ENCODE results near the gene INSL3.
A peak's percentile ranks its signal among the peaks of the same experiment; 100 is the strongest.
"Not testable (repeated sequence)": the region's sequence is repeated elsewhere in the genome, so short reads cannot be mapped to it uniquely, and the experiment has no call there.

INSL3 gene

DNA sequence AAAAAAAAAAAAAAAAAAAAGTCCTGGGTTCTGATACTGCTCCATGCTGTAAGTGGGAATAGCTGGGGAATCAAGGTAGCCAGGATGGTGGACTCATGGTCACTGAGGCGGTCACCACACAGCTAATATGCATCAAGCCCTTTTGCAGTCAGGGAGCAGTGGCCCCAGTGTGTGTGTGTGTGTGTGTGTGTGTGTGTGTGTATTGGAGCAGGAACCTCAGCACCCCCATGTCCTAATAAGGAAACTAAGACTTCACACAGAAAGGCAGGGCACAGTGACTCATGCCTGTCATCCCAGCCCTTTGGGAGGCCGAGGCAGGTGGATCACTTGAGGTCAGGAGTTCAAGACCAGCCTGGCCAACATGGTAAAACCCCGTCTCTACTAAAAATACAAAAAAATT lies 14.4 kb downstream of the INSL3 start:
- H3K36me3 Mint-ChIP-seq = no peaks in the 10 kb centered on the region
- no peak for ATAC-seq
- peaks cover 28% of the 10 kb centered on the region for H3K4me1 Mint-ChIP-seq
- H3K9me3 Mint-ChIP-seq = no peaks in the 10 kb centered on the region
- no peak overlapping the region for H3K4me3 Mint-ChIP-seq
- peaks cover 35% of the 10 kb centered on the region for H3K27me3 Mint-ChIP-seq
- no peak overlapping the region for H3K27ac Mint-ChIP-seq

DNA sequence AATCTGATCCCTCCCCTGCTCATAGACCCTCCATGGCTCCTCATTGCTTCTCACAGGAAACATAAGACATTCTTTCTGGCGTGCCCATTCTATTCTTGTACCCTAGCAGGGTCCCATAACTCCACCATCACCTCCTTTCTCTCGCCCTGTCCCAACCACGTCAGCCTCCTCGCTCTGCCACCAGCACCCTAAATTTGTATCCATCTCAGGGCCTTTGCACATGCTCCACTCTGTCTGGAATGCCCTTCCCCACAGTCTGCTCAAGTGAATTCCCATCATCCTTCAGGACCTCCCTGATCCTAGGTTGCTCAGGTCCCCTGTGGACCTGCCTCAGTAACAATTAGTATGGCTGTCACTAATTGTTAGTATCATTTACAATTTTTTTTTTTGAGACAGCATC lies 15.9 kb downstream of the INSL3 start:
- no peak overlapping the region for H3K27ac Mint-ChIP-seq
- peaks cover 28% of the 10 kb centered on the region for H3K4me1 Mint-ChIP-seq
- no peak overlapping the region for H3K4me3 Mint-ChIP-seq
- no peaks in the 10 kb centered on the region for H3K9me3 Mint-ChIP-seq
- no peaks in the 10 kb centered on the region for H3K36me3 Mint-ChIP-seq
- peaks cover 31% of the 10 kb centered on the region for H3K27me3 Mint-ChIP-seq
- no peak for ATAC-seq

GRCh38 chr19:17803264-17803896 lies 17.9 kb downstream of the INSL3 start:
- Mint-ChIP-seq H3K4me3 (peak overlapping the region; percentile 12), H3K4me1 (peaks cover 26% of the 10 kb centered on the region), H3K9me3 (no peaks in the 10 kb centered on the region), H3K27me3 (peaks cover 22% of the 10 kb centered on the region), H3K36me3 (no peaks in the 10 kb centered on the region), H3K27ac (peak overlapping the region; percentile 48)
- peak; percentile 65 for ATAC-seq

- no peak for ATAC-seq
- no peak overlapping the region for H3K27ac Mint-ChIP-seq
- no peak overlapping the region for H3K4me3 Mint-ChIP-seq
- no peaks in the 10 kb centered on the region for H3K9me3 Mint-ChIP-seq
- H3K36me3 Mint-ChIP-seq = no peaks in the 10 kb centered on the region
- H3K4me1 Mint-ChIP-seq = peaks cover 17% of the 10 kb centered on the region
- peaks cover 12% of the 10 kb centered on the region for H3K27me3 Mint-ChIP-seq
These were observed 19.0 kb downstream of the INSL3 start for GRCh38 chr19:17802137-17802858.

DNA sequence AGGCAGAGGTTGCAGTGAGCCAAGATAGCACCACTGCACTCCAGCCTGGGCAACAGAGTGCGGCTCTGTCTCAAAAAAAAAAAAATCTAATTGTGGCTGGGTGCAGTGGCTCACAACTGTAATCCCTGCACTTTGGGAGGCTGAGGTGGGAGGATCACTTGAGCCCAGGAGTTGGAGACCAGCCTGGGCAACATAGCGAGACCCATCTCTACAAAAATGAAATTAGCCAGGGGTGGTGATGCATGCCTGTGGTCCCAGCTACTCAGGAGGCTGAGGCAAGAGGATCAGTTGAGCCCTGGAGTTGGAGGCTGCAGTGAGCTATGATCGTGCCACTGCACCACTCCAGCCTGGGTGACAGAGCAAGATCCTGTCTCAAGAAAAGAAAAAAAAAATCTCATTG lies 22.7 kb downstream of the INSL3 start:
- H3K36me3 Mint-ChIP-seq, H3K27ac Mint-ChIP-seq, ATAC-seq, H3K4me3 Mint-ChIP-seq, H3K9me3 Mint-ChIP-seq: not testable (repeated sequence)
- Mint-ChIP-seq H3K4me1 (peaks cover 34% of the 10 kb centered on the region), H3K27me3 (peaks cover 23% of the 10 kb centered on the region)

- H3K27ac Mint-ChIP-seq = no peak overlapping the region
- H3K36me3 Mint-ChIP-seq = no peaks in the 10 kb centered on the region
- no peaks in the 10 kb centered on the region for H3K9me3 Mint-ChIP-seq
- H3K4me3 Mint-ChIP-seq = no peak overlapping the region
- peaks cover 26% of the 10 kb centered on the region for H3K27me3 Mint-ChIP-seq
- peaks cover 26% of the 10 kb centered on the region for H3K4me1 Mint-ChIP-seq
- no peak for ATAC-seq
These were observed 23.7 kb downstream of the INSL3 start for GRCh38 chr19:17797424-17798201.

DNA sequence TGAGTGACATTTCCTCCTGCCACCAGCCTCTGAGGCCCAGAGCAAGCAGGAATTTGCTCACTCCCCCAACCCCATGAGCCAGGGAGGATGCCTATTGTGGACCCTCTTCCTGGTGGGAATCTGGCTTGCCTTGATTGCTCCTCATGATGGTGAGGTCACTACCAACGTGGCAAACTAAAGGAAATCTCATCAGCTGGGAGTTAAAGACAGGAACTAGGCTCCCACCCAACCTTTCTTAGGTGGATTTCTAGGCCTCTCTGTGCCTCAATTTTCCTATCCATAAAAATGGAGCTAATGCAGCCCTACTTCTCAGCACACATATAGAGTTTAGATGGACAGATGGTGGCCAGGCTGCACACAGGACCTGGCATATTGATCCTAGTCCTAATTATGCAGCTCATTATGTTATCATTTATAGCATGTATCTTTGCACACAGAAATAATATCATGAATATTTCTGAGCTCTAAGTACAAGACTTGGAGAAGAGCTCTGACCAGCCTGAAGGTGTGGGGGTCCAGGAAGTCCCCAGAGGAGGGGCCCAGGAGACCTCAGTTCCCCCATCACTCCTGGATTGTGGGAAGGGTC lies 24.4 kb downstream of the INSL3 start:
- Mint-ChIP-seq H3K27me3 (peaks cover 26% of the 10 kb centered on the region), H3K36me3 (no peaks in the 10 kb centered on the region), H3K4me3 (no peak overlapping the region), H3K4me1 (peaks cover 22% of the 10 kb centered on the region), H3K27ac (no peak overlapping the region), H3K9me3 (no peaks in the 10 kb centered on the region)
- ATAC-seq = no peak

DNA sequence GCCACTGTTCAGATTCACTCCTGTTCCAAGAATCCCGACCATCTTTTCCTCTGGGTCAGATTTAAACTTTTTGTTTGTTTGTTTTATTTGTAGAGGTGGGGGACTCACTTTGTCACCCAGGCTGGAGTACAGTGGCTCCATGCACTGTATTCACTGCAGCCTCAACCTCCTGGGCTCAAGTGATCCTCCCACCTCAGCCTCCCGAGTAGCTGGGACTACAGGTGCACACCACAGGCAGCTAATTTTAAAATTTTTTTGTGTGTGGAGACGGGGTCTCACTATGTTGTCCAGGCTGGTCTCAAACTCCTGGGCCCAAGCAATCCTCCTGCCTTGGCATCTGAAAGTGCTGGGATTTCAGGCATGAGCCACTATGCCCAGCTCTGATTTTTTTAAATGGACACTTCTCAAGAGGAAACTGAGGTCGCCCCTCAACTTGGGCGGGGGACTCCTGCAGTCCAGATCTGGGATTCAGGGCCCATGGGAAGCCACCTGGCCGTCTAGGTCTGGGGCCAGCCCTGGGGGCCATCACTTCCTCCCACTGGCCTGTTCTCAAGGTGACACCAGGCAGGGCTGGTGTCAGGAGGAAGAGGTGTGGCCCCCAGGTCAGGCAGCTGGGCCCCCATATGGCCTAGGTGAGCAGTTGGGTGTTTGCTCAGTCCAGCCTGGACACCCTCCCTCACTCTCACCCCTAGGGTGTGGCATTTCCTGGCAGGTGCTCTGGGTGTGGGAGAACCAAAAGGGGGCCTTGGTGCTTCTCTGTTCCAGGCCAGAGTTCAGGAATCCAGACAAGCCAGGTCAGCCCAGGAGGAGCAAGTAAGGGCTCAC lies 25.1 kb downstream of the INSL3 start:
- Mint-ChIP-seq H3K27me3 (peaks cover 26% of the 10 kb centered on the region), H3K9me3 (no peaks in the 10 kb centered on the region), H3K4me3 (no peak overlapping the region), H3K36me3 (no peaks in the 10 kb centered on the region), H3K4me1 (peaks cover 29% of the 10 kb centered on the region), H3K27ac (no peak overlapping the region)
- ATAC-seq = no peak

- no peak for ATAC-seq
- Mint-ChIP-seq H3K9me3 (no peaks in the 10 kb centered on the region), H3K36me3 (no peaks in the 10 kb centered on the region), H3K27ac (no peak overlapping the region), H3K4me1 (peaks cover 35% of the 10 kb centered on the region), H3K4me3 (no peak overlapping the region), H3K27me3 (peaks cover 26% of the 10 kb centered on the region)
These were observed 25.8 kb downstream of the INSL3 start for GRCh38 chr19:17795495-17795856.

GRCh38 chr19:17794731-17795494 lies 26.4 kb downstream of the INSL3 start, which contains the start of gene B3GNT3:
TSS of gene B3GNT3 (plus strand) at chr19:17795138. CDS start at chr19:17807808, 12,670 bp downstream.
- Mint-ChIP-seq H3K36me3 (no peaks in the 10 kb centered on the region), H3K9me3 (no peaks in the 10 kb centered on the region), H3K4me3 (peak within 1 kb of the TSS; percentile 16), H3K27ac (no peak within 1 kb of the TSS), H3K4me1 (peaks cover 40% of the 10 kb centered on the region), H3K27me3 (peaks cover 26% of the 10 kb centered on the region)
- ATAC-seq = no peak

DNA sequence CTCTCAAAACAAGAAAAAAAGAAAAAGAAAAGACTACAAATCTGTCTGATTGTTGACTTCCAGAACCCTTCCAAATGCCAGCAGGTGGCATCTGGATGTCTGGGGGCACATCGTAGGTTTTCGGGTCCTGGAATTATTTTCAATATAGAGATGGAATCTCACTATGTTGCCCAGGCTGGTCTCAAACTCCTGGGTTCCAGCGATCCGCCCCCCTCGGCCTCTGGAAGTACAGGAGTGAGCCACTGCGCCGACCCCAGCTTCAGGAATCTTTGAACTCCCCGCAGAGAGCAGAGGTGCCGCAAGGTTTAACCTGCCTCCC lies 26.9 kb downstream of the INSL3 start:
- Mint-ChIP-seq H3K36me3 (peaks cover 1% of the 10 kb centered on the region), H3K9me3 (no peaks in the 10 kb centered on the region), H3K27me3 (peaks cover 26% of the 10 kb centered on the region), H3K4me1 (peaks cover 44% of the 10 kb centered on the region), H3K27ac (no peak overlapping the region), H3K4me3 (no peak overlapping the region)
- no peak for ATAC-seq

GRCh38 chr19:17790059-17790780 lies 31.1 kb downstream of the INSL3 start:
- no peak for ATAC-seq
- H3K4me3 Mint-ChIP-seq = no peak overlapping the region
- no peaks in the 10 kb centered on the region for H3K9me3 Mint-ChIP-seq
- H3K36me3 Mint-ChIP-seq = peaks cover 20% of the 10 kb centered on the region
- peaks cover 19% of the 10 kb centered on the region for H3K27me3 Mint-ChIP-seq
- peaks cover 40% of the 10 kb centered on the region for H3K4me1 Mint-ChIP-seq
- H3K27ac Mint-ChIP-seq = no peak overlapping the region

DNA sequence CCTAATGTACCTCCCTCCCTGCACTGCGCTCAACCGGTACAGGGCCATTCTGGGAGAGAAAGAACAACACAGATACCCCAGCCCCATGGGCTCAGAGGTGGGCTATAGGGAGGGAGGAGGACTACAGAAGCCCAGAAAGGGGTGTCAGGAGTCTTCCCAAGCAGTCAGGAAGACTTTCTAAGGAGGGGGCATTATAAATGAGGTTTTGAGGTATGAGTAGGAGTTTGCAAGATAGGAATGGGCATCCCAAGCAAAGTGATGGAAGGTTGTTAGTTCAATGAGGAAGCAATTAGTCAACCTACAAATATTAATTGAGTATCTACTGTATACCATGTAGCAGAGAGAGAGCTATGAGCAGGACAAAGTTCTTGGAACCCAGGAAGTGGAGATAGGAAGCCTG lies 32.7 kb downstream of the INSL3 start:
- no peak overlapping the region for H3K4me3 Mint-ChIP-seq
- H3K9me3 Mint-ChIP-seq = no peaks in the 10 kb centered on the region
- no peak overlapping the region for H3K27ac Mint-ChIP-seq

More for the DNA sequence above, 32.7 kb downstream of the INSL3 start:
- Mint-ChIP-seq H3K36me3 (peaks cover 32% of the 10 kb centered on the region), H3K27me3 (peaks cover 3% of the 10 kb centered on the region), H3K4me1 (peaks cover 39% of the 10 kb centered on the region)
- ATAC-seq = no peak

Data from stimulated activated memory B cell treated with anti-CD40 and anti-IgM and Interleukin-4, amounts not matched to agents 10 μg/mL and 1 μg/mL and 100 μg/mL, for 72 hours (primary cell).